K562 (cell line): ENCODE results near the gene GINS2. TPM values are rescaled to one million over a fixed set of nuclear protein-coding genes. Genes with fewer than 3 reads are reported as not detected.

Experiments used
- BCL6 ChIP-seq: fragments of 250-450 bp; sonication (Bioruptor Pico); IDR thresholded peaks from 2 replicates; pipeline ENCODE4 v1.4.0; 2020
- BRD4 ChIP-seq: fragments of 200-600 bp; sonication (generic); IDR thresholded peaks from 2 replicates; pipeline ENCODE4 v1.6.1; 2017; ENCODE audit warnings: inconsistent platforms
- CTCF ChIP-seq, 3 experiments: IDR thresholded peaks in 2 of 3; conservative IDR thresholded peaks in 1 of 3; 2 replicates each; pipeline ENCODE4 v1.5.1; 2011 to 2012; ENCODE audit warnings: low read length in 3 of 3, mild to moderate bottlenecking in 3 of 3, control low read depth in 2 of 3, improper control_type of control experiment in 1 of 3, inconsistent platforms in 1 of 3, low read depth in 1 of 3, mixed read lengths in 1 of 3, moderate library complexity in 1 of 3; ENCODE audit not compliant: insufficient read depth in 2 of 3
- HMGXB4 ChIP-seq: sonication (generic); formaldehyde crosslinking; IDR thresholded peaks from 2 replicates; pipeline ENCODE4 v1.8.1; 2023; ENCODE audit warnings: mild to moderate bottlenecking, missing genetic modification reagents
- HNRNPUL1 ChIP-seq: fragments of 200-400 bp; formaldehyde crosslinking; IDR thresholded peaks from 2 replicates; pipeline ENCODE4 v1.6.1; 2017; ENCODE audit warnings: low read length
- HOMEZ ChIP-seq: fragments of 250-450 bp; sonication (Bioruptor Pico); IDR thresholded peaks from 2 replicates; pipeline ENCODE4 v1.4.0; 2020; ENCODE audit warnings: mild to moderate bottlenecking, moderate library complexity
- IRF9 ChIP-seq: fragments of 450-650 bp; IDR thresholded peaks from 2 replicates; pipeline ENCODE4 v1.6.1; 2016; ENCODE audit warnings: missing biosample characterization, missing genetic modification characterization
- KLF13 ChIP-seq: fragments of 450-650 bp; IDR thresholded peaks from 2 replicates; pipeline ENCODE4 v1.6.1; 2016; ENCODE audit warnings: missing genetic modification characterization, low read depth, mild to moderate bottlenecking, missing compliant biosample characterization, moderate library complexity, borderline replicate concordance
- MCM3 ChIP-seq: fragments of 450-650 bp; IDR thresholded peaks from 2 replicates; pipeline ENCODE4 v1.6.1; 2016
- MNT ChIP-seq, 2 experiments: fragments of 450-650 bp; conservative IDR thresholded peaks; 2 replicates each; pipeline ENCODE4 v1.6.1; 2017; ENCODE audit warnings: mild to moderate bottlenecking in 2 of 2, moderate library complexity in 2 of 2
- NBN ChIP-seq: fragments of 450-650 bp; IDR thresholded peaks from 2 replicates; pipeline ENCODE4 v1.6.1; 2016; ENCODE audit warnings: low read depth, mild to moderate bottlenecking
- PHTF2 ChIP-seq: fragments of 250-450 bp; sonication (Bioruptor Pico); IDR thresholded peaks from 2 replicates; pipeline ENCODE4 v1.5.0; 2021; ENCODE audit warnings: mild to moderate bottlenecking
- PURB ChIP-seq: sonication (generic); formaldehyde crosslinking; IDR thresholded peaks from 2 replicates; pipeline ENCODE4 v1.9.0; 2021; ENCODE audit warnings: low read depth, mild to moderate bottlenecking, missing genetic modification reagents
- SIX5 ChIP-seq, 2 experiments: IDR thresholded peaks; 2 replicates each; pipeline ENCODE4 v1.6.1; 2011; ENCODE audit warnings: low read length in 2 of 2, borderline replicate concordance in 1 of 2, low read depth in 1 of 2, mild to moderate bottlenecking in 1 of 2, moderate library complexity in 1 of 2; ENCODE audit not compliant: insufficient read depth in 1 of 2
- SMARCC2 ChIP-seq: fragments of 450-650 bp; IDR thresholded peaks from 2 replicates; pipeline ENCODE4 v1.6.1; 2017; ENCODE audit warnings: antibody characterized with exemption, moderate library complexity, mild to moderate bottlenecking, low read depth
- ZFX ChIP-seq: sonication (generic); formaldehyde crosslinking; IDR thresholded peaks from 2 replicates; pipeline ENCODE4 v1.8.0; 2022; ENCODE audit warnings: mild to moderate bottlenecking, missing genetic modification reagents, moderate library complexity
- ZNF165 ChIP-seq: fragments of 250-450 bp; sonication (Bioruptor Pico); IDR thresholded peaks from 2 replicates; pipeline ENCODE4 v1.4.0; 2020; ENCODE audit warnings: borderline replicate concordance
- ZNF699 ChIP-seq: fragments of 250-450 bp; sonication (Bioruptor Pico); IDR thresholded peaks from 2 replicates; pipeline ENCODE4 v1.8.0; 2021; ENCODE audit warnings: mild to moderate bottlenecking, moderate library complexity; ENCODE audit not compliant: insufficient replicate concordance
- ZNF707 ChIP-seq: fragments of 250-450 bp; sonication (Bioruptor Pico); conservative IDR thresholded peaks from 2 replicates; pipeline ENCODE4 v1.8.0; 2022; ENCODE audit warnings: inconsistent platforms, mild to moderate bottlenecking, moderate library complexity
- ZNF76 ChIP-seq: fragments of 250-450 bp; sonication (Bioruptor Pico); IDR thresholded peaks from 2 replicates; pipeline ENCODE4 v1.4.0; 2020; ENCODE audit warnings: mild to moderate bottlenecking, moderate library complexity, borderline replicate concordance
- polyA plus RNA-seq, 8 experiments: library from polyadenylated mRNA; depleted of rRNA in 4 of 8; stranded (reverse) in 5 of 8; unstranded in 3 of 8; fragments of >200 nt; fragmentation: Nextera tagmentation in 2 of 8; fragmentation: Illumina TruSeq in 1 of 8; extraction: Ambion mirVana in 2 of 8; extraction: Trizol in 1 of 8; gene quantifications; 2 replicates each; pipeline versions ENCODE4 v1.2.1 to v1.2.3, GENCODE V29; 2011 to 2014; ENCODE audit warnings: inconsistent platforms in 1 of 8, missing spikeins in 1 of 8
- total RNA-seq, 7 experiments: library from RNA; depleted of rRNA in 6 of 7; stranded (reverse); fragments of >200 nt in 6 of 7; fragmentation: Illumina TruSeq in 2 of 7; extraction: Trizol in 2 of 7; gene quantifications; 2 replicates each; pipeline versions ENCODE4 v1.2.1 to v1.2.3, GENCODE V29; 2011 to 2021; ENCODE audit warnings: low replicate concordance in 1 of 7

Gene GINS2
- total and polyA plus RNA-seq, 9 of the 15 experiments (the other 6 are each of a cell fraction or from before 2014, with no cell fraction given), result 40.4 to 76.2 (median 44.6) TPM

GRCh38 chr16:85733155-85733838 is 44.5 kb upstream of the GINS2 start (continued):
- no peak for TF ChIP-seq ZNF707 (CRISPR knock-in tag)
- TF ChIP-seq IRF9 (tag), result 0 out of 2 replicates have a peak, but pooled peaks have one; percentile 24
- no peak for TF ChIP-seq CTCF (IDR thresholded peaks at IDR 0.05 in 2 of 3, conservative IDR thresholded peaks at IDR 0.05 in 1 of 3; ENCODE audit: insufficient read depth in 2 of 3, low read depth in 1 of 3, low read length in 3 of 3)
- TF ChIP-seq NBN, result no peak
- no peak for TF ChIP-seq ZNF699 (CRISPR knock-in tag)
- no peak for TF ChIP-seq HNRNPUL1
- no peak for TF ChIP-seq HOMEZ (CRISPR knock-in tag)
- TF ChIP-seq BRD4, result no peak
- no peak for TF ChIP-seq SIX5 (IDR thresholded peaks at IDR 0.05; ENCODE audit: borderline replicate concordance in 1 of 2, insufficient read depth in 1 of 2, low read depth in 1 of 2, low read length in 2 of 2)
- TF ChIP-seq ZNF165 (CRISPR knock-in tag), result no peak
- 0 out of 4 replicates have a peak, but pooled peaks of 1 of the 2 experiments have one; percentile 17 for TF ChIP-seq MNT (conservative IDR thresholded peaks at IDR 0.05)
- no peak for TF ChIP-seq ZFX (CRISPR knock-in tag)
- TF ChIP-seq PHTF2 (CRISPR knock-in tag), result no peak
- no peak for TF ChIP-seq MCM3
- no peak for TF ChIP-seq HMGXB4 (CRISPR knock-in tag)
- TF ChIP-seq BCL6, result no peak
- no peak for TF ChIP-seq PURB (CRISPR knock-in tag)
- TF ChIP-seq KLF13, result no peak
- no peak for TF ChIP-seq ZNF76
- no peak for TF ChIP-seq SMARCC2
